K562 (cell line): ENCODE results near the gene ZBTB8A. TPM values are rescaled to one million over a fixed set of nuclear protein-coding genes. Genes with fewer than 3 reads are reported as not detected.

Source experiments
- ADNP ChIP-seq: fragments of 200-800 bp; sonication (Bioruptor generic); IDR thresholded peaks from 2 replicates; pipeline ENCODE4 v1.6.1; 2016; ENCODE audit warnings: missing genetic modification characterization, missing compliant biosample characterization
- ATF1 ChIP-seq, 2 experiments: fragments of 450-650 bp in 1 of 2; IDR thresholded peaks; 2 replicates each; pipeline ENCODE4 v1.6.1; 2016; ENCODE audit warnings: missing compliant biosample characterization in 1 of 2, missing genetic modification characterization in 1 of 2
- BRCA1 ChIP-seq, 2 experiments: fragments of 450-650 bp in 1 of 2; sonication (generic) in 1 of 2; formaldehyde crosslinking in 1 of 2; IDR thresholded peaks; 2 replicates each; pipeline versions ENCODE4 v1.5.0 to v1.6.1; 2017 to 2020; ENCODE audit warnings: mild to moderate bottlenecking in 1 of 2, missing genetic modification reagents in 1 of 2
- DNMT1 ChIP-seq: fragments of 450-650 bp; IDR thresholded peaks from 2 replicates; pipeline ENCODE4 v1.6.1; 2016; ENCODE audit warnings: antibody characterized with exemption, mild to moderate bottlenecking
- EHMT2 ChIP-seq: fragments of 450-650 bp; IDR thresholded peaks from 2 replicates; pipeline ENCODE4 v1.6.1; 2018; ENCODE audit warnings: antibody characterized with exemption
- HNRNPK ChIP-seq: fragments of 200-400 bp; formaldehyde crosslinking; IDR thresholded peaks from one replicate; pipeline ENCODE4 v1.6.1; 2018; ENCODE audit warnings: mild to moderate bottlenecking, low read depth, low read length; ENCODE audit not compliant: poor library complexity, severe bottlenecking
- KAT2B ChIP-seq: IDR thresholded peaks from one replicate; pipeline ENCODE4 v1.6.1; 2012; ENCODE audit warnings: low read depth, mild to moderate bottlenecking, control low read depth, inconsistent platforms, low read length, moderate library complexity
- KAT8 ChIP-seq: fragments of 450-650 bp; IDR thresholded peaks from 2 replicates; pipeline ENCODE4 v1.6.1; 2016; ENCODE audit warnings: low read depth, mild to moderate bottlenecking
- KLF6 ChIP-seq: fragments of 250-450 bp; sonication (Bioruptor Pico); IDR thresholded peaks from 2 replicates; pipeline ENCODE4 v1.4.0; 2020; ENCODE audit warnings: mild to moderate bottlenecking, moderate library complexity, borderline replicate concordance
- MECOM ChIP-seq: fragments of 250-450 bp; sonication (Bioruptor Pico); IDR thresholded peaks from 2 replicates; pipeline ENCODE4 v1.8.0; 2022; ENCODE audit warnings: inconsistent platforms
- MTF1 ChIP-seq: fragments of 250-450 bp; sonication (Bioruptor Pico); IDR thresholded peaks from 2 replicates; pipeline ENCODE4 v1.9.0; 2021; ENCODE audit warnings: moderate library complexity, mild to moderate bottlenecking, inconsistent platforms, borderline replicate concordance
- NR1H2 ChIP-seq: sonication (generic); formaldehyde crosslinking; IDR thresholded peaks from 2 replicates; pipeline ENCODE4 v1.4.0; 2020; ENCODE audit warnings: mild to moderate bottlenecking, missing genetic modification reagents
- NUFIP1 ChIP-seq: fragments of 450-650 bp; IDR thresholded peaks from 2 replicates; pipeline ENCODE4 v1.6.1; 2018; ENCODE audit not compliant: partially characterized antibody
- OTX1 ChIP-seq: fragments of 450-650 bp; formaldehyde crosslinking; IDR thresholded peaks from 2 replicates; pipeline ENCODE4 v1.4.0; 2022; ENCODE audit warnings: mild to moderate bottlenecking
- RHOXF2B ChIP-seq: fragments of 250-450 bp; sonication (Bioruptor Pico); conservative IDR thresholded peaks from 2 replicates; pipeline ENCODE4 v1.5.1; 2021
- SIN3B ChIP-seq: fragments of 450-650 bp; IDR thresholded peaks from 2 replicates; pipeline ENCODE4 v1.6.1; 2017; ENCODE audit warnings: low read depth, mild to moderate bottlenecking, moderate library complexity
- SLC30A9 ChIP-seq: fragments of 250-450 bp; sonication (Bioruptor Pico); IDR thresholded peaks from 2 replicates; pipeline ENCODE4 v1.8.0; 2022; ENCODE audit warnings: mild to moderate bottlenecking, moderate library complexity
- SMARCA5 ChIP-seq: fragments of 450-650 bp; IDR thresholded peaks from 2 replicates; pipeline ENCODE4 v1.6.1; 2016
- STAG1 ChIP-seq: sonication (generic); formaldehyde crosslinking; IDR thresholded peaks from 2 replicates; pipeline ENCODE4 v1.5.0; 2020; ENCODE audit warnings: missing genetic modification reagents, borderline replicate concordance
- TGIF2 ChIP-seq: sonication (generic); formaldehyde crosslinking; IDR thresholded peaks from 2 replicates; pipeline ENCODE4 v1.8.1; 2022; ENCODE audit warnings: mild to moderate bottlenecking, missing genetic modification reagents, moderate library complexity
- THAP12 ChIP-seq: fragments of 250-450 bp; sonication (Bioruptor Pico); IDR thresholded peaks from 2 replicates; pipeline ENCODE4 v1.9.0; 2021; ENCODE audit warnings: mild to moderate bottlenecking, inconsistent platforms
- ZEB2 ChIP-seq: fragments of 450-650 bp; IDR thresholded peaks from 2 replicates; pipeline ENCODE4 v1.6.1; 2016
- ZNF124 ChIP-seq: sonication (generic); formaldehyde crosslinking; IDR thresholded peaks from 2 replicates; pipeline ENCODE4 v1.8.1; 2022; ENCODE audit warnings: missing genetic modification reagents
- ZNF217 ChIP-seq: sonication (generic); formaldehyde crosslinking; IDR thresholded peaks from 2 replicates; pipeline ENCODE4 v1.8.0; 2022; ENCODE audit warnings: mild to moderate bottlenecking, missing genetic modification reagents
- polyA plus RNA-seq, 8 experiments: library from polyadenylated mRNA; depleted of rRNA in 4 of 8; stranded (reverse) in 5 of 8; unstranded in 3 of 8; fragments of >200 nt; fragmentation: Nextera tagmentation in 2 of 8; fragmentation: Illumina TruSeq in 1 of 8; extraction: Ambion mirVana in 2 of 8; extraction: Trizol in 1 of 8; gene quantifications; 2 replicates each; pipeline versions ENCODE4 v1.2.1 to v1.2.3, GENCODE V29; 2011 to 2014; ENCODE audit warnings: inconsistent platforms in 1 of 8, missing spikeins in 1 of 8
- total RNA-seq, 7 experiments: library from RNA; depleted of rRNA in 6 of 7; stranded (reverse); fragments of >200 nt in 6 of 7; fragmentation: Illumina TruSeq in 2 of 7; extraction: Trizol in 2 of 7; gene quantifications; 2 replicates each; pipeline versions ENCODE4 v1.2.1 to v1.2.3, GENCODE V29; 2011 to 2021; ENCODE audit warnings: low replicate concordance in 1 of 7
- TF ChIP-seq, protein P1 (sequence below): fragments of 450-650 bp; formaldehyde crosslinking; IDR thresholded peaks from 2 replicates; pipeline ENCODE4 v1.4.0; 2020; ENCODE audit warnings: mild to moderate bottlenecking
- TF ChIP-seq, protein P2 (sequence below): fragments of 250-450 bp; sonication (Bioruptor Pico); IDR thresholded peaks from 2 replicates; pipeline ENCODE4 v1.8.0; 2021; ENCODE audit warnings: moderate library complexity, mild to moderate bottlenecking, inconsistent platforms
- TF ChIP-seq, protein P3 (sequence below): fragments of 450-650 bp; IDR thresholded peaks from 2 replicates; pipeline ENCODE4 v1.6.1; 2017; ENCODE audit warnings: mild to moderate bottlenecking, moderate library complexity

The ZBTB8A gene
- total and polyA plus RNA-seq, 9 of the 15 experiments (the other 6 are each of a cell fraction or from before 2014, with no cell fraction given), result 0.01 to 0.64 (median 0.09) TPM

DNA sequence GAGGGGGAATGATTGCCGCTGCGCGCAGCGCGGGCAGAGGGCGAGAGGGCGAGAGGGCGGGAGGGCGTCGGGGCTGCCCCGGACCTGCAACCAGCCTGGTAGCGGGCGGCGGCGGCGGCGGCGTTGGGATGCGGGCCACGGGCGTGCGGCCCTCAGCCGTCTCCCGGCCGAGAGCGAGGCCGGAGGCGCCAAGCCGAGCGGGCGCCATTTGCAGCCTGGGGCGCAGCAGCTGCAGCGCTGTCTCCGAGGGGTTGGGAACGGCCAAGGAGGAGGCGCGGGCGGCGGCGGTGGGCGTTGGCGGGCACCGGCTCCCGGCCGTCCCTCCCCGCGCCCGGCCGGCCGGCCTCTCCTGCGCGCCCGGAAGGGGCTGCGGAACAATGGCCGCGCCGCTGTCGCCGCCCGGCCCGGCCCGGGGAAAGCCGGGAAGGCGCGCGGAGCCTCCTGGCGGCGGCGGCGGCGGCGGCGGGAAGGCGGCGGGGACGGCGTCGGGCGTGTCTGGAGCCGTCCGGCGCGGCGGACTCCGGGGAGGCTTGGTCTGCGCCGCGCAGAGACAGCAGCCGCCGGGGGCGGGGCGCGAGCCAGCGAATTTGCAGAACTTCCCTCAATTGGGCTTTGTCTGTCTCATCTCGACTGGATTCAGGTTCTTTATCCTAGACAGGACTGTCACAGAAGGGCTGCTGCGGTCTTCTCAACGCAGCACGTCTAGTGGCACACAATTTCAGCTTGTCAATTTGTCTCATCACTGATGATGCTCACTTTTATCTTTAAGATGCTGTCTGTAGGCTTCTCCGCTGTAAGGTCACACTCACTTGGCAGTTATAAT lies 38.6 kb upstream of the ZBTB8A start (continued):
- TF ChIP-seq EHMT2, result no peak
- TF ChIP-seq RHOXF2B, result no peak
- no peak for TF ChIP-seq HNRNPK
- TF ChIP-seq KAT8, result no peak
- TF ChIP-seq, protein P1, sequence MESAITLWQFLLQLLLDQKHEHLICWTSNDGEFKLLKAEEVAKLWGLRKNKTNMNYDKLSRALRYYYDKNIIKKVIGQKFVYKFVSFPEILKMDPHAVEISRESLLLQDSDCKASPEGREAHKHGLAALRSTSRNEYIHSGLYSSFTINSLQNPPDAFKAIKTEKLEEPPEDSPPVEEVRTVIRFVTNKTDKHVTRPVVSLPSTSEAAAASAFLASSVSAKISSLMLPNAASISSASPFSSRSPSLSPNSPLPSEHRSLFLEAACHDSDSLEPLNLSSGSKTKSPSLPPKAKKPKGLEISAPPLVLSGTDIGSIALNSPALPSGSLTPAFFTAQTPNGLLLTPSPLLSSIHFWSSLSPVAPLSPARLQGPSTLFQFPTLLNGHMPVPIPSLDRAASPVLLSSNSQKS (CRISPR knock-in tag), result no peak
- no peak for TF ChIP-seq TGIF2 (CRISPR knock-in tag)
- TF ChIP-seq NR1H2, result no peak
- no peak for TF ChIP-seq ATF1 (CRISPR knock-in tag; IDR thresholded peaks at IDR 0.05)
- TF ChIP-seq ATF1 (tag; IDR thresholded peaks at IDR 0.05), result no peak
- TF ChIP-seq SMARCA5, result no peak
- no peak for TF ChIP-seq MTF1
- TF ChIP-seq, protein P2, sequence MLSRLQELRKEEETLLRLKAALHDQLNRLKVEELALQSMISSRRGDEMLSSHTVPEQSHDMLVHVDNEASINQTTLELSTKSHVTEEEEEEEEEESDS (CRISPR knock-in tag), result no peak
- no peak for TF ChIP-seq STAG1 (CRISPR knock-in tag)
- no peak for TF ChIP-seq THAP12 (CRISPR knock-in tag)
- no peak for TF ChIP-seq ADNP (tag)
- TF ChIP-seq, protein P3, sequence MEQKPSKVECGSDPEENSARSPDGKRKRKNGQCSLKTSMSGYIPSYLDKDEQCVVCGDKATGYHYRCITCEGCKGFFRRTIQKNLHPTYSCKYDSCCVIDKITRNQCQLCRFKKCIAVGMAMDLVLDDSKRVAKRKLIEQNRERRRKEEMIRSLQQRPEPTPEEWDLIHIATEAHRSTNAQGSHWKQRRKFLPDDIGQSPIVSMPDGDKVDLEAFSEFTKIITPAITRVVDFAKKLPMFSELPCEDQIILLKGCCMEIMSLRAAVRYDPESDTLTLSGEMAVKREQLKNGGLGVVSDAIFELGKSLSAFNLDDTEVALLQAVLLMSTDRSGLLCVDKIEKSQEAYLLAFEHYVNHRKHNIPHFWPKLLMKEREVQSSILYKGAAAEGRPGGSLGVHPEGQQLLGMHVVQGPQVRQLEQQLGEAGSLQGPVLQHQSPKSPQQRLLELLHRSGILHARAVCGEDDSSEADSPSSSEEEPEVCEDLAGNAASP, result no peak
- no peak for TF ChIP-seq KLF6 (CRISPR knock-in tag)
- no peak for TF ChIP-seq ZEB2
- no peak for TF ChIP-seq BRCA1 (IDR thresholded peaks at IDR 0.05)
- no peak for TF ChIP-seq BRCA1 (CRISPR knock-in tag; IDR thresholded peaks at IDR 0.05)
- no peak for TF ChIP-seq OTX1 (CRISPR knock-in tag)
- TF ChIP-seq SIN3B, result peak; percentile 71
- no peak for TF ChIP-seq DNMT1
- TF ChIP-seq ZNF217, result no peak
- TF ChIP-seq SLC30A9 (CRISPR knock-in tag), result no peak
- TF ChIP-seq NUFIP1, result no peak
- TF ChIP-seq KAT2B, result no peak
- no peak for TF ChIP-seq MECOM (CRISPR knock-in tag)
- no peak for TF ChIP-seq ZNF124 (CRISPR knock-in tag)
